Mammary epithelial cell (primary cell): ENCODE data around the gene WRAP73.

Experiments used
- CTCF ChIP-seq, 2 donors: IDR thresholded peaks in 1 of 2; conservative IDR thresholded peaks in 1 of 2; 2 replicates each; pipeline ENCODE4 v1.5.1; 2011 to 2012; ENCODE audit warnings: inconsistent platforms in 2 of 2, low read length in 2 of 2, mild to moderate bottlenecking in 2 of 2, control low read depth in 1 of 2, low read depth in 1 of 2; ENCODE audit not compliant: insufficient read depth in 1 of 2; ENCODE audit errors: extremely low read depth in 1 of 2
- EZH2 ChIP-seq: IDR thresholded peaks from 2 replicates; pipeline ENCODE4 v1.6.1; 2012; ENCODE audit warnings: low read length, inconsistent platforms, borderline replicate concordance

- no peak for TF ChIP-seq CTCF (conservative IDR thresholded peaks at IDR 0.05 in 1 of 2, IDR thresholded peaks at IDR 0.05 in 1 of 2; ENCODE audit: extremely low read depth in 1 of 2, insufficient read depth in 1 of 2, low read depth in 1 of 2, low read length in 2 of 2)
- no peak for TF ChIP-seq EZH2
These were observed 25.4 kb downstream of the WRAP73 start, which contains the start of gene TPRG1L for GRCh38 chr1:3624200-3625136.
